ENCODE data around the gene CIROP.

DNA sequence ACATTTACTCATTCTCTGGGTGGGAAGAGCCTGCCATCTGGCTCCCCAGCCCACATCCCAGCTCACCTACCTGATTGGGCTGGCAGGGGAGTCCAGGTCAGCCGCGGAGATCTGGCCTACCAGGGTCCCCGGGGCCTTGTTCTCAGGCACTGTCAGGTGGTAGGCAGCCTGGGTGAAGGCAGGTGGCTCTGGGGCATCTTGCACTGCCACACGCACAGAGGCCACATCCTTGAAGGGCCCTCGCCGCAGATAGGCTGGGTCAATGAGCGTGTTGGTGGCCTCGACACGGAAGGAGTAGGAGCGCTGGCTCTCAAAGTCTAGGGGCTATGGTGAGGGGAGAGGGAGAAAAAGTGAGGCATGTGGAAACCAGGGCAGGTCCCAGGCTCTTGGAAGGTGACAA lies 51.4 kb downstream of the CIROP start:
- TF ChIP-seq, protein P1, sequence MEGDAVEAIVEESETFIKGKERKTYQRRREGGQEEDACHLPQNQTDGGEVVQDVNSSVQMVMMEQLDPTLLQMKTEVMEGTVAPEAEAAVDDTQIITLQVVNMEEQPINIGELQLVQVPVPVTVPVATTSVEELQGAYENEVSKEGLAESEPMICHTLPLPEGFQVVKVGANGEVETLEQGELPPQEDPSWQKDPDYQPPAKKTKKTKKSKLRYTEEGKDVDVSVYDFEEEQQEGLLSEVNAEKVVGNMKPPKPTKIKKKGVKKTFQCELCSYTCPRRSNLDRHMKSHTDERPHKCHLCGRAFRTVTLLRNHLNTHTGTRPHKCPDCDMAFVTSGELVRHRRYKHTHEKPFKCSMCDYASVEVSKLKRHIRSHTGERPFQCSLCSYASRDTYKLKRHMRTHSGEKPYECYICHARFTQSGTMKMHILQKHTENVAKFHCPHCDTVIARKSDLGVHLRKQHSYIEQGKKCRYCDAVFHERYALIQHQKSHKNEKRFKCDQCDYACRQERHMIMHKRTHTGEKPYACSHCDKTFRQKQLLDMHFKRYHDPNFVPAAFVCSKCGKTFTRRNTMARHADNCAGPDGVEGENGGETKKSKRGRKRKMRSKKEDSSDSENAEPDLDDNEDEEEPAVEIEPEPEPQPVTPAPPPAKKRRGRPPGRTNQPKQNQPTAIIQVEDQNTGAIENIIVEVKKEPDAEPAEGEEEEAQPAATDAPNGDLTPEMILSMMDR (IDR thresholded peaks at IDR 0.05), result no peak
- TF ChIP-seq POLR2A (IDR thresholded peaks at IDR 0.05), result no peak

Data from Peyer's patch (tissue), 4 donors.